ENCODE results near the gene EVI2B.

DNA sequence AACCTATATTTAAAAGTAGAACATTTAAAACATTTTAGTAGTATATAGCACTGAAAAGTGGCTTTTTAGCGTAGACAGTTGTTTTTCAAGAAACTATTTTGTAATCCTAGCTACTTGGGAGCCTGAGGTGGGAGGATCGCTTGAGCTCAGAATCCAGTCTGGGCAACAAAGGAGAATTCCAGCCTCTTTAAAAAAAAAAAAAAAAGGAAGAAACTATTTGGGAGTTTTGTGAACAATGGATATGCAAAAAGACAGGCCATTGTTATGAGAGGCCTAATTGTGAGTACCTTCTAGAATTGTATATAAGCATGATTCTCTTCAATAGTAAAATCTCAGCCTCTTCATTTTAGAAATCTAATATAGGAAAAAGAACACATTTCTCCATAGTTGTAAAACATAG lies 34.5 kb downstream of the EVI2B start:
- TF ChIP-seq EZH2 (IDR thresholded peaks at IDR 0.05; ENCODE audit: insufficient read depth, poor library complexity, severe bottlenecking) (no peak), EZH2phosphoT487 (IDR thresholded peaks at IDR 0.05; ENCODE audit: insufficient read depth, low read depth) (no peak)

Data from GM23248 (cell line).